ENCODE measurements around the gene PI16. TPM values are rescaled to one million over a fixed set of nuclear protein-coding genes. Genes with fewer than 3 reads are reported as not detected.

The PI16 gene
- total and polyA plus RNA-seq, 2 donors (not counting 3 experiments of a cell fraction or from before 2014, with no cell fraction given) = 0.14 TPM; not detected in 1

- no peaks in the 10 kb centered on the region for H3K9me3 ChIP-seq (replicated peaks; ENCODE audit: control insufficient read depth, insufficient read depth, low read length)
- no peak overlapping the region for H2AFZ ChIP-seq (ENCODE audit: low read depth, low read length)
- H3K4me3 ChIP-seq (replicated peaks in 1 of 3; ENCODE audit: insufficient read depth in 1 of 3, low read depth in 1 of 3, low read length in 3 of 3) = no peak overlapping the region
- no peak for TF ChIP-seq JUN (IDR thresholded peaks at IDR 0.05; ENCODE audit: borderline replicate concordance, insufficient read depth, insufficient read length, low read depth)
- TF ChIP-seq EZH2 (IDR thresholded peaks at IDR 0.05; ENCODE audit: borderline replicate concordance, low read depth, low read length, severe bottlenecking) = no peak
- no peak for TF ChIP-seq POLR2A (IDR thresholded peaks at IDR 0.05; ENCODE audit: low read depth, low read length)
- TF ChIP-seq CTCF (IDR thresholded peaks at IDR 0.05; ENCODE audit: extremely low read depth in 1 of 2, insufficient read depth in 1 of 2, low read depth in 1 of 2, low read length in 2 of 2) = no peak
- no peak for TF ChIP-seq MAX (IDR thresholded peaks at IDR 0.05; ENCODE audit: insufficient read depth, insufficient read length)
- no peak for TF ChIP-seq MYC (IDR thresholded peaks at IDR 0.05; ENCODE audit: low read depth, low read length)
- no peak for TF ChIP-seq FOS (IDR thresholded peaks at IDR 0.05; ENCODE audit: borderline replicate concordance, insufficient read depth, low read length)
- TF ChIP-seq POLR2AphosphoS5 (IDR thresholded peaks at IDR 0.05; ENCODE audit: insufficient read depth, low read depth, low read length) = no peak
- TF ChIP-seq GATA2 (IDR thresholded peaks at IDR 0.05; ENCODE audit: insufficient read depth, insufficient read length, low read depth, low read length) = no peak
- no peaks in the 10 kb centered on the region for H3K9me1 ChIP-seq (replicated peaks; ENCODE audit: control insufficient read depth, extremely low read depth, insufficient read depth, low read length)
- no TSS peak for BruUV-seq (replicated peaks)
- no peak overlapping the region for H3K27ac ChIP-seq (ENCODE audit: insufficient read depth, low read depth, low read length)
- H3K79me2 ChIP-seq (ENCODE audit: control insufficient read depth, insufficient read depth, low read length) = no peaks in the 10 kb centered on the region
- intact Hi-C loops (cut with micrococcal nuclease) (no loop called here), dilution Hi-C loops (cut with MboI; ENCODE audit: extremely low pct_ligation_motif_present, low sequenced_read_pairs) (no loop called here)
- H3K27me3 ChIP-seq (ENCODE audit: control insufficient read depth in 2 of 2, insufficient read depth in 2 of 2, low read length in 2 of 2) = no peaks in the 10 kb centered on the region
- H4K20me1 ChIP-seq (replicated peaks; ENCODE audit: control insufficient read depth, extremely low read depth, insufficient read depth, low read length) = no peaks in the 10 kb centered on the region
- no peaks in the 10 kb centered on the region for H3K4me1 ChIP-seq (ENCODE audit: control insufficient read depth, extremely low read depth, insufficient read depth, low read length)
- CTCF ChIA-PET = no interaction called here
- DNase-seq (ENCODE audit: low read depth, low spot score) = no peak
- H3K4me2 ChIP-seq (ENCODE audit: insufficient read depth, low read length) = no peak overlapping the region
- POLR2A ChIA-PET = no interaction called here
- peaks cover 6 to 13% of the 10 kb centered on the region in 2 experiments for H3K36me3 ChIP-seq (ENCODE audit: control insufficient read depth in 2 of 2, extremely low read depth in 1 of 2, insufficient read depth in 2 of 2, low read length in 2 of 2)
- no peak overlapping the region for H3K9ac ChIP-seq (replicated peaks; ENCODE audit: extremely low read depth, insufficient read depth, low read length)
- FAIRE-seq = no peak
Measured at GRCh38 chr6:36920546-36920945, 34.0 kb upstream of the PI16 start.
